Mucosa of gallbladder (tissue), 1 donor: ENCODE measurements around the gene CDC73. TPM values are rescaled to one million over a fixed set of nuclear protein-coding genes. Genes with fewer than 3 reads are reported as not detected.
"Not testable (repeated sequence)": the region's sequence is repeated elsewhere in the genome, so short reads cannot be mapped to it uniquely, and the experiment has no call there.

Experiments used
- DNase-seq: peaks from one replicate; pipeline ENCODE4 v3.0.0-alpha.2; 2020; ENCODE audit warnings: low spot score
- total RNA-seq: library from RNA; stranded (reverse); gene quantifications from one replicate; pipeline ENCODE4 v1.2.1, GENCODE V29; 2021
- donor health status: DM: no; HTN: no; CAD: no.

Gene CDC73
- total RNA-seq, 1 donor from 2014 or later, result 54.6 TPM

DNA sequence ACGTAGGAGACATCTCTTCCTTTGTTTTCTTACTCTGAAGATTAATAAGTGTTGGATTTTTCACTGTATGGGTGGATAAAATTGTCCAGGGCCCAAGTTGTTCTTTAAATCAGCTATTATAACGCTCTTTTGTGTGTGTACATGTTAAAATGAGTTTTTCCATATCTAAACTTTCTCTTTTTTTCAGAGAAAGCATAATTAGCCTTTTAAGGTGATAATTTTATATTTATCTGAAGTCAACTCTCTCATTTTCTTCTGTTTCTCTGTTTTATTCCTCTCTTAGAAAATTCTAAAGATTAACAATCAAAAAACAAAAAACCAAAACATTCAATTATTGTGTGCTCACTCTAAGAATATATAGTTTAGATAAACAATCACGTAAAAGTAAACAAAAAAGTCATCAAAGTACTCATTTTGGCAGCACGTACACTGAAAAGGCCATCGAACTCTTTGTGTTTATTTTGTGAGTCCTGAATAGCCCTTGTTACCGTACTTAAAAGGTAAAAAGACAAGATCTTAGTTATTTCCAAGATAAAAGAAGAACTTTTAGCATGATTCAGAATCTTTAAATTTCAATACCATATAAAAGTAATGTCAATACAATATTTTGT lies 7.2 kb upstream of the CDC73 start:
- DNase-seq, result no peak

DNA sequence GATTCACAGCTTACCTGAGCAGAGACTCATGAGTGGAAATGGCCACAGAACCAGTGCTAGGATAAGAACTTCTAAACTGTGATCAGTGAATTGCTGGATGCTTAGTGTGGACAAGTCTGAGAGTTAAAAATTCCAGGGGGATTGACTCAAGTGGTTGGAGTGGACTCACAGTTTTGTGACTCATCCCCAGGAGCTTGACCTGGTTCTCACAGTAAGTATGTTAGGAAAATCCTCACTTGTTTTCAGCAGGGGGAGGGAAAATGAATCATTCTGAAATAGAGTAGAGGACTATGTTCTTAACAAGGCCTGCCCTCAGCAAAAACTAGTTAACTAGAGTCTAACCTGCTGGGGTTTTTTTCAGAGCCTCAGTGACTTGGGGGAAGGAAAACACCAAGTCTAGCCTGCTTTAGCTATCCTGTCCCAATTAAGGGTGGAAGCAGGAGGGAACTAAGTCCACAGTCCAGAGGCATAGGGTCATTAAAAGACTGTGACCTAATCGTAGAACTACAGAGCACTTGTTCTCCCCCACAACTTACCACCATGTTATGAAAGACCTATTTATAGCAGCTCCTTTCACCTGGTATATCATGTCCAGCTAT lies 6.1 kb upstream of the CDC73 start:
- no peak for DNase-seq

DNA sequence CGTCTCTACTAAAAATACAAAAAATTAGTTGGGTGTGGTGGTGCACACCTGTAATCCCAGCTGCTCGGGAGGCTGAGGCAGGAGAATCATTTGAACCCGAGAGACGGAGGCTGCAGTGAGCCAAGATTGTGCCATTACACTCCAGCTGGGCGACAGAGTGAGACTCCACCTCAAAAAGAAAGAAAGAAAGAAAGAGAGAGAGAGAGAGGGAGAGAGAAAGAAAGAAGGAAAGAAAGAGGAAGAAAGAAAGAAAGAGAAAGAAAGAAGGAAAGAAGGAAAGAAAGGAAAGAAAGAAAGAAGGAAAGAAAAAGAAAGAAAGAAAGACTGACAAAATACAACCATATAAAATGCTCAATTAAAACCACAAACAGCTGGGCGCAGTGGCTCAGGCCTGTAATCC lies 4.7 kb upstream of the CDC73 start:
- not testable (repeated sequence) for DNase-seq

DNA sequence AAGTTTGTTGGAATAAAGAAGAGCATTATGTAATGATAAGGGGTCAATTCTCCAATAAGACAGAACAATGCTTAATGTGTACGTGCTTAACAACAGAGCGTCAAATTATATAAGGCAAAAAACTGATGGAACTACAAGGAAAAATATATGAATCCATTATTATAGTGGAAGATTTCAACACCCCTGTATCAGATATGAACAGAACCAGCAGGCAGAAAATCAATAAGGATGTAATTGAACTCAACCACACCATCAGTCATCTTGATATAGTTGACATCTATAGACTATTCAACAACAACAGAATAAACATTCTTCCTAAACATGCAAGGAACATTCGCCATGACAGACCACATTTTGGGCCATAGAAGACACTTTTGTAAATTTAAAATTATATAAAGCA lies 3.6 kb upstream of the CDC73 start:
- no peak for DNase-seq

DNA sequence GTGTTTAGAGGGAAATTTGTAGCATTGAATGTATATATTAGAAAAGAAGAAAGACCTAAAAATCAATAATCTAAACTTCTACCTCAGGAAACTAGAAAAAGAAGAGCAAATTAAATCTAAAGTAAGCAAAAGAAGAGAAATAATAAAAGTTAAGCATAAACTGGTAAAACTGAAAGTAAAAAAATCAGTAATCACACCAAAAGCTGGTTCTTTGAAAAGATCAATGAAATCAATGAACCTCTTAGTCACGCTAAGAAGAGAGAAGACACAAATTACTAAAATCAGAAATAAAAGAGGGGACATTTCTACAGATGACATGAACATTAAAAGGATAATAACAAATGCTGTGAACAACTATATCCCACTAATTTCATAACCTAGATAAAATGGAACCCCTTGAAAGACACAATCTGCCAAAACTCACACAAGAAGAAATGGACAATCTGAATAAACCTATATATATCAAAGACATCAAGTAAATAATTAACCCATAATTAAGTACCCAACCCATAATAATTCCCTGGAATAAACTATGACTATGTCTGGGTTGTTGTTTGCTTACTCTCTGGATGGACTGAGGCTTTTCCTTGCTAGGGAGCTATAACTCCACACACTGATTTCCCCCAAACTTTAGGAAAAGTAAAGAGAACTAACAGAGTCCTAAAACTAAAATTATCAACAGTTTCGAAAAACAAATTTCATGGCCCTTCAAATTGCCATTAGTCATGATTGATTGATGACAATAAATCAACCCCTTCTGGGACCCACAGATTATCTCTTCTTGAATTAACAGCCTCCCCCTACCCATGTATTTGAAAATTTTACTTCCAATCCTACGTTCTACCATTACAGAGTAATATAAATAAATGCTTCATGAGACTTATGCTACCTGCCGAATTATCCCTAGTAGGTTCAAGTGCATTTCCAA lies 2.8 kb upstream of the CDC73 start:
- no peak for DNase-seq

DNA sequence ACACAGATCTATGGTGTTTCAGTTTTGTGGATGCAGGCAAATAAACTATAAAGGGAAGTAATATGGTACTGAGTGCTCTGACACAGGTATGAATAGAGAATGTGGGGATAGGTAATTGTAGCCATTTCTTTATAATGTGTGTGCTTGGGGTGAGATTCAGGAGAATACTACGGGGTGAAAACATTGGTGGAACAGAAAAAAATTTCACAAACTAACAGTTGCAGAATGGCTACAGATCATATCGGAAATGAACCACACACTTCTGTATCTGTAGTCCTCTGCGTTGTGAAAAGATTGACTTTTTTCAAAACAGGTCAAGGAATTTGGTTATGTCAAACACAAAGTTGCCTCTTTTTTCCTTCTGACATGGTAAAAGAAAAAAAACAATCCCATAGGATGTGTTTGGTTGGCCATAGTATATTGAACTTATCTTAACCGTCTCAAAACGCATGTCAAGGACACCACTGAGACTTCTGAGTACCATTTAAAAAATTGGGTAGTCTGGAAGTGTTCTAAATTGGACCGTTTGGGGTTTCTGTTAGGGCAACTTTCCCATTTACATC lies 1.1 kb upstream of the CDC73 start:
- DNase-seq, result no peak

DNA sequence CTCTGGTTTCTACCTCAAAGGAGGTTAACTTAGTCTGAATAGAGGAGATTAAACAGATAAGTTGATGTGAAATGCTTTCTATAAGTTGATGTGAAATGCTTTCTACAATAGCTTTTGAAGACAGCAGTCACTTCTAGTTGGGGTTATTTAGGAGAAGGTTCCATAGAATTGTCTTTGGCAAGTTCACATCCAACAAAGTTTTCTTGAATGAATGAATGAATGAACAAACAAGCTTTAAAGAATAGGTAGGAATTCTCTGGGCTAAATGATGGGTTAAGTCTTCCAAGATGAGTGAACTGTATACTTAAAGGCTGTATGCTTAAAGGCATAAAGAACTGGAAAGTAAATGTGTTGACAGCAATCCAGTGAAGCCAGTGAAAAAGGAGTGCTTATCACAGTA lies 1.9 kb downstream of the CDC73 start:
- no peak for DNase-seq

DNA sequence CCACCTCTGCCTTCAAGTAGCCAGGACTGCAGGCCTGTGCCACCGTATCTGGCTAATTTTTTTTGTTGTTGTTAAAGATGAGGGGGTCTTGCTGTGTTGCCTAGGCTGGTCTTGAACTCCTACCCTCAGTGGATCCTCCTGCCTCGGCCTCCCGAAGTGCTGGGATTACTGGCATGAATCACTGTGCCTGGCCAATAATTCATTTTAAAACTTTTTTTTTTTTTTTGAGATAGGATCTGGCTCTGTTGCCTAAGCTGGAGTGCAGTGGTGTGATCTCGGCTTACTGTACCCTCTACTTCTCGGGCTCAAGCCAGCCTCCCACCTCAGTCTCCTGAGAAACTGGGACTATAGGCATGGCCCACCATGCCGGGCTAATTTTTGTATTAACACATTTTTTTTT lies 3.5 kb downstream of the CDC73 start:
- DNase-seq, result no peak

DNA sequence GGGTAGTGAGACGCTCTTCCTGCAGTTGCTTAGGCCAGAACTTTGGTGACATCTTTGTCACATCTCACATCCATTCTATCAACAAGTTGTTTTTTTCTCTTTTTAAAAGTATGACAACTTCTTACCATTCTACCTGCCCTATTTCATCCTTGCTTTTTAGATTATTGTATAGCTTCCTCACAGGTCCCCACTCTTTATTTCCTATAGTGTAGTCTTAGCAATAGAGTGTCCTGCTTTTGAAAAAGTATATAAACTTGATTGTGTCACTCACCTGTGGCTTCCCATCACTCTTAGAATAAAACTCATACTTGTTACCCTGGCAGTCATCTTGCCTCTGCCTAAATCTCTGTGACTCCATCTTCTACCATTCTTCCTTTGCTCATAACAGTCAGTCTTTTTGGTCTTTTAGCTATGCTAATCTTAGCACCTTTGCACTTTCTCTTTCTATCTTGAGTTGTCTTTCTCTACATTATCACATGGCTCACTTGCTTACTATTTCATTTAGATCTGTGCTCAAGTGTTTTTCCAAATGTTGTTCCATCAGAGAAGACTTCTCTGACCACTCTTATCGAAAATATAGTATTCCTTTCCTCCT lies 9.5 kb downstream of the CDC73 start:
- no peak for DNase-seq

DNA sequence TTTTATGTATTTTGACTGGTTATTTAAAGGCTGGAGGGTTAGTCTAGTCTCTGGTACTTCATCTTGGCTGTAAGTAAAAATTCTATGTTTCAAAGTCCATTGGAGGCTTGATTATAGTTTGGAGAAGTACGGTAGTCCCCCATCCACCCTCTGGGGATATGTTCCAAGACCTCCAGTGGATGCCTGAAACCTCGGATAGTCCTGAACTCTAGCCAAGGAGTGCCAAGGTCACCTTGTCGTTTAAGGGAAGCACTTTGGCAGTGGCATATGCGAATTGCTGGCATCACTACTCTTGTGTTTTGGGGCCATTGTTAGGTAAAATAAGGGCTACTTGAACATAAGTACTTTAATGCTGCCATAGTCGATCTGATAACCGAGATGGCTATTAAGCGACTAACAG lies 18.4 kb downstream of the CDC73 start:
- DNase-seq, result no peak

DNA sequence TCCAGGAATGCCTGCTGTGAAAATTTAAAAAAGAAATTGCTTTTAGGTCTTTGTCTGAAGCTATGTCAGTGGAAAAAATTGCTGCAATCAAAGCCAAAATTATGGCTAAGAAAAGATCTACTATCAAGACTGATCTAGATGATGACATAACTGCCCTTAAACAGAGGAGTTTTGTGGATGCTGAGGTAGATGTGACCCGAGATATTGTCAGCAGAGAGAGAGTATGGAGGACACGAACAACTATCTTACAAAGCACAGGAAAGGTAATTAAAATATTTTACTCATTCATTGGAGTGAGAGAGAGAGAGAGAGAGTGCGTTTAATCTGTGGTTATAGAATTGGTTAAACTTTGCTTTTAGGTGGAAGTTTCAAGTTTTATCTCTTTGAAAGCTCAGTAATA lies 20.0 kb downstream of the CDC73 start:
- DNase-seq, result no peak

DNA sequence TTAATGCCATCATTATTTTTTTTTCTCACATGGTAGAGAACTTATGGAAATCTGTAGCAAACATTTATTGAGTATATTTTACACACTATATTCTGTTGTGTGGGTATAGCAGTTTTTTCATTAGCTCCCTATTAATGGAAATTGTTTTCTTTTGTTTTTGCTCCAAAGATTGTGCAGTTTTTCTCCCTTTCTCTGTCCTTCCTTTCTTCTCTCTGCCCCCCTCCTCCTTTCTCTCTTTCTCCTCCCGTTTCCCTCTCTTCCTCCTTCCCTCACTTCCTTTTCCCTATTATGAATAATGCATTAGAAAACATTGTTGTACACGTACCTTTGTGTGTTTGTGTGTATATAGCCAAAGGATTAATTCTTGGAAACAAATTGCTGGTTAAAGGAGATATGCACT lies 20.6 kb downstream of the CDC73 start:
- no peak for DNase-seq

DNA sequence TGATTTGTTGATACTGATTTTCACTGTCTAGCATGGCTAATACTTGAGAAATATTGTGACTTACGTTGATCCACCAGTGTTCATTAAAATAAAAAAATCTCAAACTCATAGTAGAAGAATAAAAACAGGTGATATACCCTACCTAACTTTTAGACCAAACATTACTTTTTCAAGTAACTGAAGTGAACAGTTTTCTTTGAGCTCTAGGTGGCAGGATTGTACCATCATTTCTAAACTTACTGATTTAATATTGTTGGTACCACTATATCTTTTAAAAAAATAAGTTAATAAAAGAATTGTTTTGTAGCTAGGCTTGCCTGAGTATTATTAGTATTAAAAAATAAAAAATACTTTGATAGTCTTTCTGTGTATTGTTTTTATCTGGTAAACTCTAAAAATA lies 21.5 kb downstream of the CDC73 start:
- DNase-seq, result no peak

DNA sequence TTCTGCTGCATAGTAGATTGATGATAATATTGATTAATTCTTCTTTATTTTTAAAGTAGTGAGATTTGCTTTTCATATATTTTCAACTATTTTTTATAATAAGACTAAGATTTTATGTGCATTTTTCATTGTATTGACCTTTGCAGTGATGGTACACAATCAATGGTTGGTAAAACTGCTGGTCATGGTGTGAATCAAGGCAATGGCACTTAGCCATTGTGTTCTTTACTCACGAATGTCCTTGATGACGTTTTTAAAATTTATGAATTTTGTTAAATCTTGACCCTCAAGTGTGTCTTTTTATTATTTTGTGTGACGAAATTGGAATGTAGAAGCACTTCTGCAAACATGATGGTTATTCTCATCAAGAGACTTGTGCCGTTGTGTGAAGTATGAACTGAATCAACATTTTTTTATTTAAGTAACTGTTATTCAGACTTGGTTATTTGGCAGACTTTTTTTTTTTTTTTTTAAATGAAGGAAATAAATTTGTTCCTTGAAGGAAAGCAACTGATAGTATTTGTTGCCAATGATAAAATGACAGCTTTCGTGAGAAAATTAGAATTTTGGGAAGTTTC lies 22.6 kb downstream of the CDC73 start:
- DNase-seq, result no peak

DNA sequence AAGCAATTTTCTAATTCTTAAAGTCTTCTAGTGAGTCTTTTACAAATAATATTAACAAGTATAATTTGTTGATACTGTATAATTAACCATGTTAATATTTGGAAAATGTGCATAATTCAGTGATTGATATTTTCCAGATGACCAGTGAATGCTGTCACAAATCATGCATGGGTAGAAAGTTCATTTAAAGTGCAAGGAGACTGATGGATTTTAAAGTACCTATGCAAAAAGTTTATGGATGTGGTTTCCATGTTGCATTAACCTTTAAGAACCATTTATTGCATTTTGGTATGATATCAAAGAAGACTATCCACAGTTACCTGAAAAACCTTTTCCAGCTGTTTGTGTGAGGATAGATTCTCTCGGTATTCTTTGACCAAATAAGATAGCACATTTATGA lies 23.2 kb downstream of the CDC73 start:
- DNase-seq, result no peak

DNA sequence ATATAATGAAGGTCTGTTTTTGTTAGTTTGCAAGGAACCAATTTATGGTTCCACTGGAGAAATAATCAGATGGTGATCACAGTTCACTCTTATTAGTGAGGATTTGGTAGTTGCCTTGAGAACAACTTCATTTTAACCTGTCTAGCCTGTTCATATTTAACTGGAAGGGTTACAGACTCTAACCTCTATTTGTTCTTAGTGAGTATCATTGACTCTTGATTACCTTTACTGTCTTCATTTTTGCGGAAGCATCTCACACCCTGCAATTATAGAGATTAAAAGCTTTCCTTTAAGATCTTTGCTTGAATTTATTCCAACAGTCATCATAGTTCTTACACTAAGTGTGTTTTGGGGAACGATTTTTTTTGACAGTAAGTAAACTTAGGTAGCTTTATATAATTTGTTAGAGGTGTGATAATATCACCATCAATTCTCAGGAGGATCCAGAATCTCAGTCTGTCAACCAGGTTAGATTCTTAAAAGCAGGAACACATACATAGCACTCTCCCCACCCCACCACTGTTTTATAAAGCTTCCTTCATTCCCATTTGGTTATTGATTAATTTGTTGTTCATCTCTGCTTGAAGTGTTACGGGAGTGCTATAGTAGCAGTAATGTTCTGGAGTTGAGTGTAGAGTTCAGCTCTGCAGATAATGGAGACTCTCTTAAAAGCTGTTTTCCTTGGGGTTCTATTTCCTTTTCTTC lies 34.4 kb downstream of the CDC73 start:
- no peak for DNase-seq

DNA sequence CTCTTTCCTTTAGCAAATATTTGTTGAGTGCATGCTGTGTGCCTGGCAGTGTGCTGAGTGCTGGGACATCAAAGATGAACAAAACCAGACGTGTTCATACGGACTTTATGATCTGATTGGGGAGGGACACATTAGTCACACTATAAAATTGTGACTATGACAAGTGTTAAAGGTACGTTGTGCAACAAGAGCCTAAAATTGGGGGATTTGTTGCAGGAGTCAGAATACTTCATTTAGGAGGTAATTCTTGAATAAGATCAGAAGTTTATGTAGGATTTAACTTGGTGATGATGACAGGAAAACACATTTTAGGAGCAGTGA lies 35.0 kb downstream of the CDC73 start:
- no peak for DNase-seq

DNA sequence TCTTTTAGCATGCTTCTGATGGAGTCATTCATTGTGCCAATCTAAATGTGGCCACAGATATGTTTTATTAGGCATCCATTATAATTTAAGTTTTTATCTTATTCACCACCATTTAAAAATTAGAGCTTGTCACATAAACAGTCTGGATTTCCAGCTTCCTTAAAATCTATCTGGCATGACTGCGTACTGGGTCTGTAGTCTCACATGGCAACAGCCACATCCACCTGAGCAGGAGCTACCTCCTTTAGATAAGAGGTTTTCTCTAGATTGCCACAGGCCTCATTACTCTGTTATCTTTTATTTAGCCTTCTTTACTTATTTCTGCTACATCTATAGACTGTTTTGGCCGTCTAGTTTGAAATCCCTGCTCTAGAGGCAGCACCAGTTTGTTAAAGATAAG lies 35.5 kb downstream of the CDC73 start:
- DNase-seq, result no peak

DNA sequence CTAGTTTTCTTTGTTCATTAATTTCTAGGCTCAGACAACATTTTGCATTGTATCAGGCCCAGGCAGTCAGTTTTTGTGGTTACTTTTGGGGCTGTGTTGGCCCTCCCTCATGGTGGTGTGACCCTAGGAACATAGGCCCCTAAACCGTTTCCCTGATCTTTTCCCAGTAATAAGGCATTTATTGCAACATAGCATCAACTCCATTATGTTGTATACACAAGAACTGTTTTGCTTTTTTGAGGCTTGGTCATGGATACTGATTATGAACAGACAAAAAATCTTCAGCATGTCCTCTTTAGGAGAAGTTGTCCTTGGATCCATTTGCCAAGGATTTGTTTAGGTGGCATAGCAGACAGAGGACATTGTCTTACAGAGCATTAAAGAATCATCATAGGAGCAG lies 54.3 kb downstream of the CDC73 start:
- no peak for DNase-seq

DNA sequence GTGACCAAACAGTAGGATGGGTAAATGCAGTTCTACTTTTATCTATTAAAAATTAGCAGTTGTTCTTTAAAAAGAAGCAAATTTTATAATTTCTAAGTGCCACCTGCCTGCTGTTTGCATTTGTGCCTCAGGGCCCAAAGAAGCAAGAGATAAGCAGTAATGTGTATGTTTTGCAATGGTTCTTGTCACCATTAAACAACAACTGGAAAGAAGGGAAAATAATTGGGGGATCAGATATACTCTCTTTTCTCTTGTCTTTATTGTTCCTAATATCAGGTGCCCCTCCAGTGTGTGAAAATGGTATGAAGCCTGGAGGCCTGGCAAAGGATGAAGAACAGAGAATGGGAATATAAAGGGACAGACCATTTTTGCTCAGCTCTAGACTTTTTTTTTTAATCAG lies 55.0 kb downstream of the CDC73 start:
- no peak for DNase-seq

DNA sequence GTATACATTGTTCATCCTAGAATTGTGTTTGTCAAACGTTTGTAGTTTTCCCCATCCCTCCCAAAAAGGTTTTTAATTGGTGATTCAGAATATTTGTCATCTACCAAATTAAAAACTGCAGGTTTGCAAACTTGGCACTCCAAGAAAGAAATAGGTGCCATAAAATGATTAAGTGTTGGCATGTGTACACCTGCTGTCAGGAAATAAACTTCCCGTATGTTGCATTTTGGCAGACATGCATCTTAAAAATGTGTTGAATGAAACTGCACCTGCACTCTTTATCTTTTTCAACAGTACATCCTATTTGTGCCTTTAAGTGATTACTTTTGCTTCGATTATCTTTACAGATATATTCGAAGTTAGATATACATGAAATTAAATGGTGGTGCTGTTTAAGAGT lies 57.3 kb downstream of the CDC73 start:
- DNase-seq, result no peak

DNA sequence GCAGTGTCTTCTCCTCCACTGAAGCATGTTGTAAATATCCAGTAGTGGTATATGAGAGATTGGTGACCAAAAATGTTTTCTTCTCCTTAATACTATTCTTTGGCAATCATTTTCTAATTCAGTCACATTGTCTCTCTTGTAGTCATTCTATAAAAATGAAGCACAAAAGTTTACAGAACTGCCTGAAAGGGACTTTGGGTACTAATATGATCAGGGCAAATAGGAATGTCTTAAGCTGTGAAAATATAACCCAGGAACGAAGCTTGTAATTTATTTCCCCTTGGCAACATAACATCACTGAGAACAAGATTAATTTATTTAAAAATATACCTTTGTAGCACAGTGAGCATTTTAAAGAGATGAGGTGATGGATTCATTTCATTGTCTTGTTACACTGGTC lies 59.7 kb downstream of the CDC73 start:
- no peak for DNase-seq
